ENCODE data around the gene EME2. TPM values are rescaled to one million over a fixed set of nuclear protein-coding genes. Genes with fewer than 3 reads are reported as not detected.

EME2 gene
- total RNA-seq, 1 donor: 13.3 TPM

- Histone ChIP-seq H3K4me3 (ENCODE audit: low read length) (no peak overlapping the region), H3K27me3 (ENCODE audit: insufficient read depth, low read length) (no peaks in the 10 kb centered on the region), H3K4me1 (ENCODE audit: insufficient read depth, low read length) (peaks cover 36% of the 10 kb centered on the region), H3K9me3 (ENCODE audit: low read depth, low read length) (no peaks in the 10 kb centered on the region)
These were observed 4.4 kb downstream of the EME2 start for GRCh38 chr16:1776991-1777374.

DNA sequence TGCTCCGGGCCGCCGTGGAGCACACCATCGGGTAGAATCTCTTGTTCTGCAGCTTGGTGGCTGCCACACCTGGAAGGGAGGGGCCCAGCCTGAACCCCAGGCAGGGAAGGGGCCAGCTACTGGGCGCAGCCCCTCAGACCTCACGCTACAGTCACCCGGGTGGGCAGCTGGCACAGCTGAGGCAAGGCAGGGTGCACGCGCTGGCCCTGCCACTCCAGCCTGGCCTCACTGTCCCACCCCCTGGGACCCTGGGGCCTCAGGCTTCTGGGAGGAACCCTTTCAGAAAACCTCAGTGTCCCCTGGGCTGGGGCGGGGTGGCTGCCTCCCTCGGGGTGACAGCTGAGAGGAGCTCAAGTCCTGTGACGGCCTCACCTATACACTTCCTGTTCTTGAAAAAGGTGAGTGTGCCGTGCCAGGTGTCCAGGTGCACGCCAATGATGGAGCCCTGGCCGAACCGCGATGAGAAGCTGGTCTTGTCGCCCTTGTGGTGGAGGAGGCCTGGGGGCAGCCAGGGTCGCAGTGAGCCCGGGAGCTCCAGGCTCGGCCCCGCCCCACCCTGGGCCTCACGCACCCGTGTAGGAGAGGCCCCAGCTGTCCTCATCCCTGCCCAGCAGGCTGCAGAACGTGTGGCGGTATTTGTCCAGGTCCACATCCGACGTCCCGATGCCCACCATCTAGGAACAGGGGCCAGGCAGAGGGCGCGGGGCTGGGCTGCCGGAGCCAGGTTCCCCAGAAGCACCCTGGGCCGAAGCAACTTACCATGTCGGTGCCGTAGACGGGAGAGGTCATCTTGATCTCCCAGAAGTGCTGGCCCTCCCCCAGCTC, 5.0 kb downstream of the EME2 start:
- Histone ChIP-seq H3K9me3 (ENCODE audit: low read depth, low read length) (no peaks in the 10 kb centered on the region), H3K4me3 (ENCODE audit: low read length) (no peak overlapping the region), H3K4me1 (ENCODE audit: insufficient read depth, low read length) (peaks cover 30% of the 10 kb centered on the region), H3K27me3 (ENCODE audit: insufficient read depth, low read length) (no peaks in the 10 kb centered on the region)

- no peak overlapping the region for H3K4me3 ChIP-seq (ENCODE audit: low read length)
- peaks cover 33% of the 10 kb centered on the region for H3K4me1 ChIP-seq (ENCODE audit: insufficient read depth, low read length)
- no peaks in the 10 kb centered on the region for H3K9me3 ChIP-seq (ENCODE audit: low read depth, low read length)
- no peaks in the 10 kb centered on the region for H3K27me3 ChIP-seq (ENCODE audit: insufficient read depth, low read length)
These were observed 5.9 kb downstream of the EME2 start for GRCh38 chr16:1778200-1779179.

DNA sequence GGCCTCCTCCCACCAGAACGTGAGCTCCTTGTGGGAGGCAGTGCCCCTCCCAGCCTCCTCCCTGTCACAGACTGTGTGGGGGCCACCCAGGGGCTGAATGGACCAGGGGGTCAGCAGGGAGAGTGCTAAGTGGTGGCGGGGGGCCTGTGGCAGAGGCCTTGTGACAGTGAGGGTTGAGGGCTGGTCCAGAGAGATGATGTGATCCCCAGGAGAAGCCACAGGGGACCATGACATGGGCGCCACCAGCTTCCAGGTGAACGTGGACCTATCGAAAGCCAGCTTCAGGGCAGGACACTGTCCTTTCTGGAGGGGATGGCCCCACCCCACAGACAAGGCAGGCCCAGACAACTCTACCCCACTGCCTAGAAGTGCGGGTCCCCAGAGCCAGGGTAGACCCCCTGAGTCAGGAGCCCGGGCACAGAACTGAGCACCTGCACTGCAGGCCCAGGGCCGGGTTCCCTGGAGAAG, 6.7 kb downstream of the EME2 start:
- H3K9me3 ChIP-seq (ENCODE audit: low read depth, low read length): no peaks in the 10 kb centered on the region
- no peak overlapping the region for H3K4me3 ChIP-seq (ENCODE audit: low read length)
- H3K27me3 ChIP-seq (ENCODE audit: insufficient read depth, low read length): no peaks in the 10 kb centered on the region
- H3K4me1 ChIP-seq (ENCODE audit: insufficient read depth, low read length): peaks cover 32% of the 10 kb centered on the region

DNA sequence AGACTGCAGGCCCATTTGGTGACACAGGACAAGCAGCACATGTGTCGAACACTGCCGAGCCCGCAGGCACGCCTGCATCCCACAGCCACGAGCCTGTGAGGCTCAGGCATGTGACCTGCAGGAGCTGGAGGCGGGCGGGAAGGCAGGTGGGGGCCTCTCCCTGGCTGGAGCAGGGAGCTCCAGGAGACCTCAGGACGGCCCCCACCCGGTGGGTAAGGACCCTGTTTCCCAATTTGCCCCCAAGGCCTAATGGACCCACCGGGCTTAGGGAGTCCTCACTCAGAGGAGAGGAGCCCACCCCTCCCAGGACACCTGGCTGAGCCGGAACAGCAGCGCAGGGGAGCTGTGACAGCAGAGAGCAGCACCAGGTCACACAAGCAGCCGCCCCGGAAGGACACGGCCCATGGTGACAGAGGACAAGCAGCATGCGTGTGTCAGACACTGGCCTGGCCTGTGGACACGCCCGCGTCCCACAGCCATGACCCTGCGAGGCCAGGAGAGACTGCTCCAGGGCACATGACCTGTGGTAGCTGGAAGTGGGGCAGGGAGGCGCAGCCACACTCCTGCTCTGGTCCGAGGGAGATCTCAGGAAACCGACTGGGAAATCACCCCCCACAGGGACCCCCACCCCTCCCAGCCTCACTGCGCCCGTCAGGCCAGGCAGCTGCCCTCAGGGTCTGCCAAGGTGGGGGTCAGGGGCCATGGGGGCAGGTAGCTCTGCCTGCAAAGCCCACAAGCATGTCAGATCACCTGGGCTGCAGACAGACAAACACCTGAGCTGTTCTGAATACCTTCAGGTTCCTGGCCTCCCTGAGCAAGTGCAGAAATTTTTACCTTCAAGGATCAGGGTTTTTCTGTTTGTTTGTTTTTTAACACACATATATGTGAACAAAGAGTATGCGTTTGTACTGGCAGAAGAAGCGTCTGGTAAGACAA, 7.4 kb downstream of the EME2 start:
- no peak overlapping the region for H3K4me3 ChIP-seq (ENCODE audit: low read length)
- H3K4me1 ChIP-seq (ENCODE audit: insufficient read depth, low read length): peaks cover 25% of the 10 kb centered on the region

DNA sequence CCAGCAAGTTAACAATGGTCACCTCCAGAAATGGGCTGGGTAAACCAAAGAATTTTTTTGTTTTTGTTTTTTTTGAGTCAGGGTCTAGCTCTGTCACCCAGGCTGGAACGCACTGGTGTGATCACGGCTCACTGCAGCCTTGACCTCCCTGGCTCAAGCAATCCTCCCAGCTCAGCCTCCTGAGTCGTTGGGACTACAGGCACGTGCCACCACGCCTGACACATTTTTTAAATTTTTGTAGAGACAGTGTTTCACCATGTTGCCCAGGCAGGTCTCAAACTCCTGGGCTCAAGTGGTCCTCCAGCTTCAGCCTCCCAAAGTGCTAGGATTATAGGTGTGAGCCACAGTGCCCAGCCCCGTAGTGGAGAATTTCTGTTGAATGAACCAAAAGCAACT, 8.1 kb downstream of the EME2 start:
- Histone ChIP-seq H3K4me3 (ENCODE audit: low read length) (no peak overlapping the region), H3K4me1 (ENCODE audit: insufficient read depth, low read length) (peaks cover 23% of the 10 kb centered on the region), H3K9me3 (ENCODE audit: low read depth, low read length) (no peaks in the 10 kb centered on the region), H3K27me3 (ENCODE audit: insufficient read depth, low read length) (no peaks in the 10 kb centered on the region)

More for the DNA sequence above, 7.4 kb downstream of the EME2 start:
- Histone ChIP-seq H3K27me3 (ENCODE audit: insufficient read depth, low read length) (no peaks in the 10 kb centered on the region), H3K9me3 (ENCODE audit: low read depth, low read length) (no peaks in the 10 kb centered on the region)

GRCh38 chr16:1781254-1781653, 8.6 kb downstream of the EME2 start:
- Histone ChIP-seq H3K4me1 (ENCODE audit: insufficient read depth, low read length) (peaks cover 23% of the 10 kb centered on the region), H3K27me3 (ENCODE audit: insufficient read depth, low read length) (no peaks in the 10 kb centered on the region), H3K4me3 (ENCODE audit: low read length) (peak overlapping the region; percentile 84), H3K9me3 (ENCODE audit: low read depth, low read length) (no peaks in the 10 kb centered on the region)

DNA sequence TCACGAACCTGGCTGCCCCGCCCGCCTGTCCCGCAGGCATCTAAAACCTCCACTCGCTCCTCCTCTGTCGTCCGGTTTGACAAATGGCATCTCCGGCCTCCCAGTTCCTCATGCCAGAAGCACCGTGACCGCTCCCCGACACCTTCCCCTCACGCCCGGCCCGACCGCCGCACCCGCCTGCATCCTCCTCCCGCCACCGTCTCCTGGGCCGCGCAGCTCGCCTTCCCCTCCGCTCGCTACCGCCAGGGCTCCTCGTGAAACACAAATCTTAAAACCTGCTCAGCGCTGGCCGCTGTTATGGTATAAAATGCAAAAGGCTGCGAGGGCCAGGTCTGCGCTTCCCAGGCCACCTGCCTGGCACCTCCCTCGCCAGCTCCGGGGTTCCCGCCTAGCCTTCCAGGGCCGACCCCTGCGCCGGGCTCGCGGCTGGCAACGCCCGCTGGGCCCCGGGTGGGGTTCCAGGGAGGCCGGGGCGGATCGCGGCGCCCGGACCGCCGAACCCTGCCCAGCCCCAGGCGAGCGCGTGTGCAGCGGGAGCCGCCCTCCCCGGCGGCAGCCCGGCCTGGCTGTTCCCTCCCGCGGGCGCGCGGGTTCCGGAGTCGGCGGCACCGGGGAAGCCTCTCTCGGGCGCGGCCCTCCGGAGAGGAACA, 9.3 kb downstream of the EME2 start:
- H3K9me3 ChIP-seq (ENCODE audit: low read depth, low read length): no peaks in the 10 kb centered on the region
- H3K27me3 ChIP-seq (ENCODE audit: insufficient read depth, low read length): no peaks in the 10 kb centered on the region
- H3K4me1 ChIP-seq (ENCODE audit: insufficient read depth, low read length): peaks cover 23% of the 10 kb centered on the region
- peak overlapping the region; percentile 84 for H3K4me3 ChIP-seq (ENCODE audit: low read length)

GRCh38 chr16:1782408-1783264, 10.0 kb downstream of the EME2 start, which contains the start of the genes NUBP2 and SPSB3:
TSS of gene NUBP2 (plus strand) at chr16:1782960. CDS start at chr16:1783021, 61 bp downstream.
TSS of gene SPSB3 (minus strand) at chr16:1782571. CDS start at chr16:1781483, 1,088 bp downstream.
- Histone ChIP-seq H3K27me3 (ENCODE audit: insufficient read depth, low read length) (no peaks in the 10 kb centered on the region), H3K4me1 (ENCODE audit: insufficient read depth, low read length) (peaks cover 23% of the 10 kb centered on the region), H3K9me3 (ENCODE audit: low read depth, low read length) (no peaks in the 10 kb centered on the region), H3K4me3 (ENCODE audit: low read length) (peak within 1 kb of the TSS; percentile 84)

DNA sequence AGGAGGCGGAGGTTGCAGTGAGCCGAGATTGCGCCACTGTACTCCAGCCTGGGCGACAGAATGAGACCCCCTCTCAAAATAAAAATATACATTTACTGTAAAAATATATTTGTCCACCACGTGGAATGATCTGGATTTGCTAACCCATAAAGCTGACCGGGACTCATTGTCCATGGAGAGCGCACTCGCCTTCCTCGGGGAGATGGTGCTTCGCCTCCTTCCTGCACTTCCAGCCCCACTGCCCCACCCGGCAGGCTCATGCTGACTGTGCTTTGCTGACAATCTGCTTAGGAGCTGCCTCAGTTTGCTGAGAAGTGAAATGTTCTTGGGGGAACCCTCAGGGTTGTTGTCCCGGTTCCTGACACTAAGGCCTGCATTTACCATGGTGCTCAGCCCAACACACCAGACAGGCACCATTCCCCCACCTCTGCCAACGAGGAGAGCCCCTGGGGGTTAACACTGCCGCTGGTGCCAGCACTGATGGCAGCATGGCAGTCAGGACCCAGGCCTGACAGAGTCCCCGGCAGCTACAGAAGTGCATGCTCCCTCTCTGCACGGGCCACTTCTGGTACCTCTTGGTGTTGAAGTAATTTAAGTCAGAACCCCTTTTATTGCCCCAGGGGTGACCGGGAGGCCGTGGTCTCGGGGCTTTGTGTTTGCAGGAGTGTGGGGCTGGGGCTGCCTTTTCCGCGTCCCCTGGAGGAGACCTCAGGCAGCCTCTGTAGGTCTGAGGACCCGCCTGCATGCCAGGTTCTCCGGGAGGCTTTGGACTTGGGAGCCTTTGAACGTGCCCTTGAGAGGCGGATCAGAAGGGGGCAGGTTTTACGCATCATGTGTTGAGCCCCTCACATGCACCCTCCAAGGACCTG, 12.6 kb downstream of the EME2 start:
- H3K4me1 ChIP-seq (ENCODE audit: insufficient read depth, low read length): peaks cover 23% of the 10 kb centered on the region

DNA sequence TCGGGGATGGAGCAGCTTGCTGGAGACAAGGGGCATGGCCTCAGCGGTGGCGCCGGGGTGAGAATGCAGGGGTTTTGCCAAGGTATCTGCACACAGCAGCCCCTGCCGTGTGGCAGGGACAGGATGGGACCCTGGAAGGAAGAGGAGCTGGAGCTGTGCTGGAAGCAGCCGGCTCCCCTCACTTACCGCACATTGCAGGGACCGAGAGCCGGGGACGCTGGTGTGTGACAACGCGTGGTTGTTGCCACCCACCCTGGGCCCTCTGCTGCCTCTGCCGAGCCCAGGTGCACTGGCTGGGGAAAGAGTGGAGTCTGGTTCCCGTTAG, 13.2 kb downstream of the EME2 start:
- H3K4me3 ChIP-seq (ENCODE audit: low read length): no peak overlapping the region
- H3K4me1 ChIP-seq (ENCODE audit: insufficient read depth, low read length): peaks cover 20% of the 10 kb centered on the region
- no peaks in the 10 kb centered on the region for H3K27me3 ChIP-seq (ENCODE audit: insufficient read depth, low read length)
- no peaks in the 10 kb centered on the region for H3K9me3 ChIP-seq (ENCODE audit: low read depth, low read length)

More for the DNA sequence above, 12.6 kb downstream of the EME2 start:
- Histone ChIP-seq H3K27me3 (ENCODE audit: insufficient read depth, low read length) (no peaks in the 10 kb centered on the region), H3K4me3 (ENCODE audit: low read length) (no peak overlapping the region), H3K9me3 (ENCODE audit: low read depth, low read length) (no peaks in the 10 kb centered on the region)

GRCh38 chr16:1786242-1787055, 13.8 kb downstream of the EME2 start:
- Histone ChIP-seq H3K9me3 (ENCODE audit: low read depth, low read length) (no peaks in the 10 kb centered on the region), H3K4me3 (ENCODE audit: low read length) (no peak overlapping the region), H3K4me1 (ENCODE audit: insufficient read depth, low read length) (peaks cover 13% of the 10 kb centered on the region), H3K27me3 (ENCODE audit: insufficient read depth, low read length) (no peaks in the 10 kb centered on the region)

Measured in mononuclear cell (primary cell).